Suprapubic skin (tissue), 4 donors: ENCODE measurements around the gene ASB6. TPM values are rescaled to one million over a fixed set of nuclear protein-coding genes. Genes with fewer than 3 reads are reported as not detected.
A peak's percentile ranks its signal among the peaks of the same experiment; 100 is the strongest.
"Not testable (repeated sequence)": the region's sequence is repeated elsewhere in the genome, so short reads cannot be mapped to it uniquely, and the experiment has no call there.

Experiments used
- DNase-seq, 2 donors: peaks; one replicate each; pipeline ENCODE4 v3.0.0-alpha.2; 2019; ENCODE audit warnings: low spot score in 2 of 2
- H3K27ac ChIP-seq: fragments of 200-600 bp; sonication (generic); one replicate; pipeline ENCODE4 v1.5.1; 2019
- H3K27me3 ChIP-seq: fragments of 200-600 bp; sonication (generic); one replicate; pipeline ENCODE4 v1.5.1; 2019
- H3K36me3 ChIP-seq: fragments of 200-600 bp; sonication (generic); one replicate; pipeline ENCODE4 v1.5.1; 2019
- H3K4me1 ChIP-seq: fragments of 200-600 bp; sonication (generic); one replicate; pipeline ENCODE4 v1.5.1; 2019
- H3K4me3 ChIP-seq: fragments of 200-600 bp; sonication (generic); one replicate; pipeline ENCODE4 v1.5.1; 2019; ENCODE audit warnings: mild to moderate bottlenecking
- H3K9me3 ChIP-seq: fragments of 200-600 bp; sonication (generic); one replicate; pipeline ENCODE4 v1.5.1; 2019
- EP300 ChIP-seq: sonication (generic); formaldehyde crosslinking; IDR thresholded peaks from one replicate; pipeline ENCODE4 v1.6.1; 2017; ENCODE audit warnings: antibody characterized with exemption
- POLR2A ChIP-seq, 2 donors: fragments of 450-650 bp; IDR thresholded peaks; one replicate each; pipeline ENCODE4 v1.6.1; 2017; ENCODE audit warnings: antibody characterized with exemption in 2 of 2, mild to moderate bottlenecking in 2 of 2, moderate library complexity in 2 of 2
- POLR2AphosphoS5 ChIP-seq, 3 donors: sonication (generic); formaldehyde crosslinking; IDR thresholded peaks; one replicate each; pipeline ENCODE4 v1.6.1; 2017; ENCODE audit warnings: antibody characterized with exemption in 3 of 3
- WGBS: methylation state at CpG from one replicate; pipeline ENCODE4 v1.1.5; 2018; 5-methylcytosine and 5-hydroxymethylcytosine counted together
- total RNA-seq, 4 donors: library from RNA; depleted of rRNA; stranded (reverse); fragments of >200 nt; gene quantifications; one replicate each; pipeline ENCODE4 v1.1.0, GENCODE V29; 2016
- TF ChIP-seq, protein P1 (sequence below), 2 donors: fragments of 200-600 bp in 1 of 2; fragments of 450-650 bp in 1 of 2; sonication (generic) in 1 of 2; IDR thresholded peaks; one replicate each; pipeline ENCODE4 v1.5.1; 2016 to 2019; ENCODE audit warnings: antibody characterized with exemption in 2 of 2, mild to moderate bottlenecking in 1 of 2, moderate library complexity in 1 of 2

The ASB6 gene
- total RNA-seq, 4 donors from 2014 or later = 25.6 to 41.5 (median 37.6) TPM

DNA sequence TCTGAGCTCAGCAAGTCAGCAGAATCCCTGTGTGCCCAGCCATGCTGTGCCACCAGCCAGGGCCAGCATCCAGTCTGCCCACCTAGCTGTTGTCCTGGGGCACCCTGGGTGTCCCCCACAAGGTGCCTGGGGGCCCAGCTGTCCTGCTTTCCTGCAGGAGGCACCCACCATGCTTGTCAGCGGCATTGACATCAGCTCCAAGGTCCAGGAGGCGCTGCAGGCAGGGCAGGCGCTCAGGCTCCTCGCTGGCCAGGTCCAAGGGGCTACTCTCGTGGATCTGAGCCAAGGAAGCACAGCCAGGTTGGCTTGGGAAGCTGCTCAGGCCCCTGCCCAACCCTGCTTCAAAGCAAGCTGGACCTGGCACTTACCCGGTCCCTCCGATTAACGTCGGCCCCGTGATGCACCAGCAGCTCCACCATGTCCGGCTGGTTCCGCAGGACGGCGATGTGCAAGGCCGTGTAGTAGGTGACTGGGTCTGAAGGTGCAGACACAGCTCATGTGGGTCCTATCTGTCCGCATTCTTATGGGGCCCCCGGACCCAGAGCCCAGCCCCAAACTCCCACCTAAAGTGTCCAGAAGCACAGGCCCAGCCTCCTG lies 2.8 kb downstream of the ASB6 start:
- TF ChIP-seq POLR2A (IDR thresholded peaks at IDR 0.05) = no peak
- TF ChIP-seq, protein P1, sequence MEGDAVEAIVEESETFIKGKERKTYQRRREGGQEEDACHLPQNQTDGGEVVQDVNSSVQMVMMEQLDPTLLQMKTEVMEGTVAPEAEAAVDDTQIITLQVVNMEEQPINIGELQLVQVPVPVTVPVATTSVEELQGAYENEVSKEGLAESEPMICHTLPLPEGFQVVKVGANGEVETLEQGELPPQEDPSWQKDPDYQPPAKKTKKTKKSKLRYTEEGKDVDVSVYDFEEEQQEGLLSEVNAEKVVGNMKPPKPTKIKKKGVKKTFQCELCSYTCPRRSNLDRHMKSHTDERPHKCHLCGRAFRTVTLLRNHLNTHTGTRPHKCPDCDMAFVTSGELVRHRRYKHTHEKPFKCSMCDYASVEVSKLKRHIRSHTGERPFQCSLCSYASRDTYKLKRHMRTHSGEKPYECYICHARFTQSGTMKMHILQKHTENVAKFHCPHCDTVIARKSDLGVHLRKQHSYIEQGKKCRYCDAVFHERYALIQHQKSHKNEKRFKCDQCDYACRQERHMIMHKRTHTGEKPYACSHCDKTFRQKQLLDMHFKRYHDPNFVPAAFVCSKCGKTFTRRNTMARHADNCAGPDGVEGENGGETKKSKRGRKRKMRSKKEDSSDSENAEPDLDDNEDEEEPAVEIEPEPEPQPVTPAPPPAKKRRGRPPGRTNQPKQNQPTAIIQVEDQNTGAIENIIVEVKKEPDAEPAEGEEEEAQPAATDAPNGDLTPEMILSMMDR (IDR thresholded peaks at IDR 0.05) = no peak
- TF ChIP-seq POLR2AphosphoS5 (IDR thresholded peaks at IDR 0.05) = no peak
- no peak for TF ChIP-seq EP300
- Histone ChIP-seq H3K4me3 (no peak overlapping the region), H3K4me1 (peaks cover 37% of the 10 kb centered on the region), H3K36me3 (peaks cover 53% of the 10 kb centered on the region), H3K27me3 (no peaks in the 10 kb centered on the region), H3K9me3 (no peaks in the 10 kb centered on the region), H3K27ac (no peak overlapping the region)
- no peak for DNase-seq
- 86% methylated on average over 6 of the region's 17 CpGs for WGBS

DNA sequence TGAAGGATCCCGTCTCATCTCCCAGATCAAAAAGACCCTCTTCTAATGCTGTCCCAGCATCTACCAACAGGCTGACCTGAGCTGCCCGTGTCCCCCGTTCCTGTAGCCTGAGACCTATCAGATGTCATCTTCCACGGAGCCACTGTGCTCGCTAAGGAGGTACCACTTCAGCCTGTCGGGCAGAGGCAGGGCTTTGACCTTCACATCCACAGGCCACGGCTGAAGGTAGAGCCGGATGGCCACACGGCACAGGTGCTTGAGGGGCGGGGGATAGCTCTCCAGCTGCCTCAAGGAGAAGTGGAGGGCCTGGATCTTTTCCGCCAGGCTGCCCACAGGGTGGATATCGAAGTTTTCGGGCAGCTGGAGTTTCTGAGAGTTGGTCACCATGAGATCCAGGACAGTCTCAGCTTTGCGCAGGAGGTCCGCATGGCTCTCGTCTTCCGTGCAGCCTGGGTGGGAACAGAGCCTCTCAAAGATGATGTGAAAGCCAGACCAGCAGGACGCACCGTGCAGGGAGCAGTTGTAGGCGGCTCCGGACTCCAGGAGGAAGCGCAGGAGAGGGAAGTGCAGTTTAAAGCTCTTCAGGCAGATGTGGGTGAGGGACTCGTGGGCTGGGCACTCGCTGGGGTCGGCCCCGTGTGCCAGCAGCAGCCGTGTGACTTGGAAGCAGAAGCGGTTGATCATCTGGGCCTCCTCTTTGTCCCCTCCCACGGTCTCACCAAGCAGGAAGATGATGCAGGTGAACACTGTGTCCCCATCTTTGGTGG lies 4.1 kb downstream of the ASB6 start:
- Histone ChIP-seq H3K4me3 (no peak overlapping the region), H3K9me3 (no peaks in the 10 kb centered on the region), H3K4me1 (peaks cover 35% of the 10 kb centered on the region), H3K27ac (no peak overlapping the region), H3K27me3 (no peaks in the 10 kb centered on the region), H3K36me3 (peaks cover 66% of the 10 kb centered on the region)
- 83% methylated on average over 22 of the region's 29 CpGs for WGBS
- no peak for DNase-seq
- TF ChIP-seq POLR2A (IDR thresholded peaks at IDR 0.05) (no peak), POLR2AphosphoS5 (IDR thresholded peaks at IDR 0.05) (no peak), EP300 (no peak)
- TF ChIP-seq, protein P1 (IDR thresholded peaks at IDR 0.05) = no peak

DNA sequence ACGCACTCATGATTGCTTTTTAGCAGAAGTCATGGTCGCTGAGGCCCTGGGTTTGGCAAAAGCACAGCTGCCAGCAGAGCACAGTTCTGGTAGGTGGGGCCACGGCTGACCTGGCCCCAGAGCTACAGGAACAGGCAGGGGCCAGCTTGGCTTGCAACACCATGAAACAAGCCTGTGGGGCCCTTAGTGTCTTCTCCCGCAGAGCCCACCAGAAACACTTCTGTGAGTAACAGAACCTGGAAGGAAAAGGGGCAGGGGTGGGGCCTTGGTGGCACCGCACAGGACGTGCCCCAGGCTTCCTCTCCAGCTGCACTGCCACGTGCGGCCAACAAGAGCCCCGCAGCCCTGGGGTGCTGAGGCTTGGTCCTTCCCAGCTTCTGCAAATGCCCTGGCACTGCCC lies 4.8 kb downstream of the ASB6 start:
- TF ChIP-seq, protein P1 (IDR thresholded peaks at IDR 0.05) = no peak
- TF ChIP-seq POLR2AphosphoS5 (IDR thresholded peaks at IDR 0.05) (no peak), EP300 (no peak)
- DNase-seq = no peak
- Histone ChIP-seq H3K36me3 (peaks cover 69% of the 10 kb centered on the region), H3K27me3 (no peaks in the 10 kb centered on the region), H3K4me3 (no peak overlapping the region), H3K9me3 (no peaks in the 10 kb centered on the region), H3K27ac (no peak overlapping the region), H3K4me1 (peaks cover 34% of the 10 kb centered on the region)
- WGBS = 72% methylated on average over 6 of the region's 9 CpGs

DNA sequence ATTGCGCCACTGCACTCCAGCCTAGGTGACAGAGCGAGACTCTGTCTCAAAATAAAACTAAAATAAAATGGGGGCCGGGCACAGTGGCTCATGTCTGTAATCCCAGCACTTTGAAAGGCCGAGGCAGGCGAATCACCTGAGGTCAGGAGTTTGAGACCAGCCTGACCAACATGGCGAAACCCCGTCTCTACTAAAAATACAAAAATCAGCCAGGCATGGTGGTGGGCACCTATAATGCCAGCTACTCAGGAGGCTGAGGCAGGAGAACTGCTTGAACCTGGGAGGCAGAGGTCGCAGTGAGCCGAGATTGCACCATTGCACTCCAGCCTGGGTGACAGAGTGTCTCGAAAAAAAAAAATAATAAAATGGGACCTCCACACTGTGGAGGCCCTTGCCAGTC lies 5.6 kb downstream of the ASB6 start:
- not testable (repeated sequence) for H3K27ac ChIP-seq, DNase-seq, H3K4me3 ChIP-seq, H3K9me3 ChIP-seq, H3K27me3 ChIP-seq
- Histone ChIP-seq H3K4me1 (peaks cover 37% of the 10 kb centered on the region), H3K36me3 (peaks cover 69% of the 10 kb centered on the region)
- 90% methylated on average over 10 of the region's 10 CpGs for WGBS

DNA sequence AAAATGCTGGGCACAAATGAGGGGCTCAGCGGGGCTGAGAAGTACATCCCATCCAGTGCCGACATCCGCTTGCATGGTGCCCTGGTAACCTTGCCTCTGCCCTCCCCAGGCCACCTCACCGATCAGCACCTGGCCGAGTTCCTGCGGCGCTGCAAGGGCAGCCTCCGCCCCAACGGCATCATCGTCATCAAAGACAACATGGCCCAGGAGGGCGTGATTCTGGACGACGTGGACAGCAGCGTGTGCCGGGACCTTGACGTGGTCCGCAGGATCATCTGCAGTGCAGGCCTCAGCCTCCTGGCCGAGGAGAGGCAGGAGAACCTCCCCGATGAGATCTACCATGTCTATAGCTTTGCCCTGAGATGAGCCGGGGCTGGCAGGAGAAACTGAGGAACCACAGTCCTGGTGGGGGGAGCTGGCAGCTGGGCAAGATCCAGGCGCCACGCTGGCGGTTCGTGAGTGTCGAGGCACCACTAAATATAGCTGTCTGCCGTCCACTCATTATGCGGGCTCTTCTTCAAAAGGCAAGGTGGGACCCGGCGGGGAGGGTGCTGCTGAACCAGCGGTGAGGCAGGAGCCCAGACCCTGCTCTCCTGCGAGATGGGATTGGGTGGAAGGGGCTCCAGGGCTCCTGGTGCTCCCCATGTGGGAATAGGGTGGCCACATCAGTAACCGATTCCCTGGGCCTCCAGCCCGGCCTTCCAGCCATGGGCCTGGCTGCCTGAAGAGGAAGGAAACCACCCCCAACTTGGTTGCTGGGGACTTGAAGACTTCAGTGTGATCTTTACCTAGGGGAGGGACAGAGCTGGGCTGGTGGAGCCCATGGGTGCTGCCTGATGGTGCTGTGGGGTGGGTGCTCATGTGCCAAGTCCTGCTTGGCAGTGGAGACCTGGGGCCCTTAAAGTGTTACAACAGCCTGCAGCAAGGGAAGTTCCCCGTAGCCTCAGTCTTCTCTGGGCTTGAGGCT lies 6.6 kb downstream of the ASB6 start:
- H3K27me3 ChIP-seq = no peaks in the 10 kb centered on the region
- no peak overlapping the region for H3K4me3 ChIP-seq
- no peaks in the 10 kb centered on the region for H3K9me3 ChIP-seq
- TF ChIP-seq, protein P1 (IDR thresholded peaks at IDR 0.05) = no peak
- TF ChIP-seq EP300 = no peak
- TF ChIP-seq POLR2AphosphoS5 (IDR thresholded peaks at IDR 0.05) = no peak
- no peak for TF ChIP-seq POLR2A (IDR thresholded peaks at IDR 0.05)
- no peak overlapping the region for H3K27ac ChIP-seq
- WGBS = 86% methylated on average over 13 of the region's 34 CpGs
- peaks cover 37% of the 10 kb centered on the region for H3K4me1 ChIP-seq
- peak in 1 of 2 donors; percentile 62 for DNase-seq
- H3K36me3 ChIP-seq = peaks cover 69% of the 10 kb centered on the region
